Upper lobe of left lung (tissue), 4 donors: ENCODE data around the gene ZNF722.

ENCODE experiments used
- CTCF ChIP-seq, 6 experiments: fragments of 450-650 bp in 4 of 6; fragments of 200-600 bp in 2 of 6; sonication (generic) in 2 of 6; IDR thresholded peaks; one replicate each; pipeline ENCODE4 v1.5.1; 2016 to 2019; ENCODE audit warnings: antibody characterized with exemption in 6 of 6
- POLR2A ChIP-seq, 4 donors: fragments of 450-650 bp; IDR thresholded peaks; one replicate each; pipeline ENCODE4 v1.5.1; 2016 to 2017; ENCODE audit warnings: antibody characterized with exemption in 4 of 4, mild to moderate bottlenecking in 2 of 4
- POLR2AphosphoS5 ChIP-seq, 2 donors: sonication (generic); formaldehyde crosslinking; IDR thresholded peaks; one replicate each; pipeline ENCODE4 v1.5.1; 2017; ENCODE audit warnings: antibody characterized with exemption in 2 of 2

GRCh38 chr7:63968629-63969028 is 30.0 kb upstream of the ZNF722 start:
- TF ChIP-seq CTCF (IDR thresholded peaks at IDR 0.05), result no peak
- TF ChIP-seq POLR2A (IDR thresholded peaks at IDR 0.05), result no peak
- no peak for TF ChIP-seq POLR2AphosphoS5 (IDR thresholded peaks at IDR 0.05)
